ENCODE results near the gene CCDC91. TPM values are rescaled to one million over a fixed set of nuclear protein-coding genes. Genes with fewer than 3 reads are reported as not detected.
"Not testable (repeated sequence)": the region's sequence is repeated elsewhere in the genome, so short reads cannot be mapped to it uniquely, and the experiment has no call there.

CCDC91 gene
- total and polyA plus RNA-seq, 3 donors from 2014 or later, result 60.6 to 226 (median 92.1) TPM

GRCh38 chr12:28378736-28379135 lies 188.5 kb downstream of the CCDC91 start:
- H3K4me1 ChIP-seq, result no peaks in the 10 kb centered on the region
- no peak overlapping the region for H3K4me3 ChIP-seq
- no peak for DNase-seq
- H3K27ac ChIP-seq, result no peak overlapping the region
- H3K27me3 ChIP-seq, result no peaks in the 10 kb centered on the region
- no peaks in the 10 kb centered on the region for H3K9me3 ChIP-seq
- intact Hi-C loops (cut with DNase I; ENCODE audit: low total_unique reads), result no loop called here
- TF ChIP-seq POLR2A (IDR thresholded peaks at IDR 0.05), result no peak
- no peak for TF ChIP-seq CTCF (IDR thresholded peaks at IDR 0.05)
- H3K36me3 ChIP-seq (ENCODE audit: low read depth, missing control alignments), result no peaks in the 10 kb centered on the region

- H3K27ac ChIP-seq; H3K4me1 ChIP-seq; DNase-seq; H3K9me3 ChIP-seq; H3K27me3 ChIP-seq; H3K4me3 ChIP-seq; H3K36me3 ChIP-seq (ENCODE audit: low read depth, missing control alignments); intact Hi-C loops (cut with DNase I; ENCODE audit: low total_unique reads): not testable (repeated sequence)
- WGBS, 2 donors, result 79 to 88% methylated on average over 3 of the region's 3 CpGs
Measured at GRCh38 chr12:28379779-28380178, 189.5 kb downstream of the CCDC91 start.

- no peaks in the 10 kb centered on the region for H3K27me3 ChIP-seq
- no peak for DNase-seq
- no peak overlapping the region for H3K4me3 ChIP-seq
- 94 to 96% methylated on average over 1 of the region's 1 CpG for whole genome bisulfite sequencing, 2 donors
- H3K27ac ChIP-seq, result no peak overlapping the region
- intact Hi-C loops (cut with DNase I; ENCODE audit: low total_unique reads), result no loop called here
- TF ChIP-seq CTCF (IDR thresholded peaks at IDR 0.05) (no peak), POLR2A (IDR thresholded peaks at IDR 0.05) (no peak)
- H3K36me3 ChIP-seq (ENCODE audit: low read depth, missing control alignments), result no peaks in the 10 kb centered on the region
- H3K4me1 ChIP-seq, result no peaks in the 10 kb centered on the region
- no peaks in the 10 kb centered on the region for H3K9me3 ChIP-seq
Measured at GRCh38 chr12:28383368-28383767, 193.1 kb downstream of the CCDC91 start.

- H3K4me1 ChIP-seq, result no peaks in the 10 kb centered on the region
- H3K27ac ChIP-seq, result no peak overlapping the region
- WGBS, 2 donors, result 78 to 83% methylated on average over 4 of the region's 4 CpGs
- H3K9me3 ChIP-seq, result no peaks in the 10 kb centered on the region
- no peak for DNase-seq
- no peak for TF ChIP-seq CTCF (IDR thresholded peaks at IDR 0.05)
- TF ChIP-seq POLR2A (IDR thresholded peaks at IDR 0.05), result no peak
- no peaks in the 10 kb centered on the region for H3K27me3 ChIP-seq
- no peak overlapping the region for H3K4me3 ChIP-seq
- intact Hi-C loops (cut with DNase I; ENCODE audit: low total_unique reads), result no loop called here
- H3K36me3 ChIP-seq (ENCODE audit: low read depth, missing control alignments), result no peaks in the 10 kb centered on the region
Measured at GRCh38 chr12:28388879-28389278, 198.6 kb downstream of the CCDC91 start.

GRCh38 chr12:28390206-28390605 lies 199.9 kb downstream of the CCDC91 start:
- DNase-seq, result no peak
- Histone ChIP-seq H3K9me3 (no peaks in the 10 kb centered on the region), H3K4me3 (no peak overlapping the region), H3K27me3 (no peaks in the 10 kb centered on the region), H3K36me3 (ENCODE audit: low read depth, missing control alignments) (no peaks in the 10 kb centered on the region), H3K27ac (no peak overlapping the region), H3K4me1 (no peaks in the 10 kb centered on the region)
- intact Hi-C loops (cut with DNase I; ENCODE audit: low total_unique reads), result no loop called here
- no peak for TF ChIP-seq POLR2A (IDR thresholded peaks at IDR 0.05)
- no peak for TF ChIP-seq CTCF (IDR thresholded peaks at IDR 0.05)
- WGBS, 2 donors, result 67 to 70% methylated on average over 1 of the region's 1 CpG
